Gastroesophageal sphincter (tissue), 3 donors: Measurements from ENCODE around the gene GALNT9.

Experiments
- CTCF ChIP-seq, 4 experiments: fragments of 200-600 bp in 2 of 4; fragments of 450-650 bp in 2 of 4; sonication (generic) in 1 of 4; IDR thresholded peaks; one replicate each; pipeline ENCODE4 v1.5.1; 2017 to 2019; ENCODE audit warnings: antibody characterized with exemption in 4 of 4, mild to moderate bottlenecking in 2 of 4, moderate library complexity in 2 of 4
- POLR2A ChIP-seq, 2 donors: fragments of 450-650 bp; IDR thresholded peaks; one replicate each; pipeline ENCODE4 v1.6.1; 2017; ENCODE audit warnings: antibody characterized with exemption in 2 of 2, mild to moderate bottlenecking in 2 of 2, moderate library complexity in 1 of 2

DNA sequence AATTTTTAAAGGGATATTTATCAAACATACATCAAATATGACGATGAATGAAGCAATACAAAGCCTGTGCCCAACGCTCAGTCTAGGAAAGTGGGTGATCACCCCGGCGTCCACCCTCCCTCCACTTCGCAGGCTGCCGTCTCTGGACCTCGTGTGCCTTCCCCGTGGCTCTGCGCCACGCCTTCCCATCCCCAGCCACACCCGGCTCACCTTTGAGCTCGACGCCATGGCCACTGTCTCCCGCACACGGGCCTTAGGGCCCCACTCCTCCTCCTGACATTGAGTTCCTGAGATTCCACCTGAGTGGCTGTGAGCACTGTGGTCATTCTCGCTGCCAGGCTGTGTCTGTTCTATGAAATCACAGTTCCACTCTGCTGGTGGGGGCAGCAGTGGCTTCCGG, 56.7 kb downstream of the GALNT9 start:
- TF ChIP-seq CTCF (IDR thresholded peaks at IDR 0.05) = no peak
- TF ChIP-seq POLR2A (IDR thresholded peaks at IDR 0.05) = no peak
